GM18907 (cell line): ENCODE results near the gene HYI.

Experiments used
- ATAC-seq: cut with Tn5 transposase; IDR thresholded peaks from one replicate; pipeline ENCODE4 v1.9.1; 2021; ENCODE audit warnings: mild to moderate bottlenecking, moderate library complexity; ENCODE audit not compliant: unreplicated experiment

Gene HYI

DNA sequence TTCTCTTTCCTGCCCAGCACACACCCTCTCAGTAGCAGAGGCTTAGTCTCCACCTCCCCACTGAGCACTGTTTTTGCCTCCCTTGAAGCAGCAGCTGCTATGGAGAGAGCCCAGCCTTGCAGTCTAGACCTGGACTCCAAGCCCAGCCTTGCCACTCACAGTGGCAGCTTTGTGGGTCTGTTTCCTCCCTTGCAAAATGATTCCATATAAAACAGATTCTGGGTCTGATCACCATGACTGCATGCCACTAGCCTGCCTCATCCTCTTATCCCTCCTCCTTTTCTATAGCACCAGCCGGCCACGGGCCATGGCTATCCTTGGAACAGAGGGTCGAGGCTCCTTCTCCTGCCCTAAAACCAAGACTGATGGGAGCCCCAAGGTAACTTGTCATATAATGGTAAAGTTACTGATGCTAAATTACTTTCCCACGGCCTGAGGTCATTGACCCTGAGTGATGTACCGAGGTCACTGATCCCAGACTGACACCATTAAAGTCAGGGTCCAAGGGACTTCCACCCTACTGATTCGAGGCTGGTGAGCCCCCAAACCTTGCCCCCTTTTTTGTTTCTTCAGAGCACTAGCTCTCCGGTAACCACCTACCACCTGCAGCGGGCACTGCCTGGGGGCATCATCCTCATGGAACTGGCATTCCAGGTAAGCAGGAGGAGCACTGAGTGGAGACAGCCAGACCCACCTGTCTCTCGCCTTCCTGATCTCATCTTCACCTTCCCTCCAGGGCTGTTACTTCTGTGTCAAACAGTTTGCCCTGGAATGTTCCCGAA is 7.9 kb downstream of the HYI start:
- ATAC-seq = no peak

DNA sequence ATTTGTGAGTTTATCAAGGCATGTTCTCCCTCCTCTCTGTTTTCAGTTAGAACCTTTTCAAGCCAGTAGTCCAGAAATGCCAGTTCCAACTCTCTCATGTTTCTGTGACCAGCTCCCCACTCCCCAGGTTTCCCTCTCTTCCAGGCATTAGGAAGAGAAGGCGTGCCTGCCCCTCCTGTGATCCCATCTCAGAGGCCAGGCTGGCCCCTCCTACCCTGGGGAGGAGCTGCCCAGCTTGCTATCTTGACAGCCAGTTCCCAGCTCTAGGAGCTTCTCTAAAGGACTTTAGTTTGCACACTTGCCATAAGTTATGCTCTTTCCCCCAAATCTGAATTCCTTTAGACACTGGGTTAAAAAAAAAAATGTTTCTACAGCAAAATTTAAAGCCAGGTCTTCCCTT is 8.9 kb downstream of the HYI start:
- no peak for ATAC-seq

DNA sequence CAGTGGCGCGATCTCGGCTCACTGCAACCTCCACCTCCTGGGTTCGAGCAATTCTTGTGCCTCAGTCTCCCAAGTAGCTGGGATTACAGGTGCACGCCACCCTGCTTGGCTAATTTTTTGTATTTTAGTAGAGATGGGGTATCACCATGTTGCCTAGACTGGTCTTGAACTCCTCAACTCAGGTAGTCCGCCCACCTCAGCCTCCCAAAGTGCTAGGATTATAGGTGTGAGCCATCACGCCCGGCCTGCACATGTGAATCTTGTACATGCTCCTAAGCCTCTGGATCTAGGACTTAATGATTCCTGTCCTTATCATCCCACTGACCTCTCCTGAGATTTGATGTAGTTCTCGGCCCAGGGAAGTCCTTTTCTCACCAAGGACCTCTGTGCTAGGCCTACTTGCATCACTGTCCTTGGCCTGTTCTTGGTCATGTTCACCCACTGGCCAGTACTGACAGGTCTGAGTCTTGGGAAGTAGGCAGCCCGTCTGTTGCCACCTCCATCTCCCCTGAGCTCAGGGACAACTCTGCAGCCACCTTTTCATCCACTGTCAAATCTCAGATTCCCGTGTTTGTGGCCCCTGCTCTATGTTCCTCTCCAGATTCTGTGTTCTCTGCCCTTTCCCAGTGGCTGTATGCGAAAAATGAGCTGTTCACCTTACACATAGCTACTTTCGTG is 9.4 kb downstream of the HYI start:
- ATAC-seq = no peak

DNA sequence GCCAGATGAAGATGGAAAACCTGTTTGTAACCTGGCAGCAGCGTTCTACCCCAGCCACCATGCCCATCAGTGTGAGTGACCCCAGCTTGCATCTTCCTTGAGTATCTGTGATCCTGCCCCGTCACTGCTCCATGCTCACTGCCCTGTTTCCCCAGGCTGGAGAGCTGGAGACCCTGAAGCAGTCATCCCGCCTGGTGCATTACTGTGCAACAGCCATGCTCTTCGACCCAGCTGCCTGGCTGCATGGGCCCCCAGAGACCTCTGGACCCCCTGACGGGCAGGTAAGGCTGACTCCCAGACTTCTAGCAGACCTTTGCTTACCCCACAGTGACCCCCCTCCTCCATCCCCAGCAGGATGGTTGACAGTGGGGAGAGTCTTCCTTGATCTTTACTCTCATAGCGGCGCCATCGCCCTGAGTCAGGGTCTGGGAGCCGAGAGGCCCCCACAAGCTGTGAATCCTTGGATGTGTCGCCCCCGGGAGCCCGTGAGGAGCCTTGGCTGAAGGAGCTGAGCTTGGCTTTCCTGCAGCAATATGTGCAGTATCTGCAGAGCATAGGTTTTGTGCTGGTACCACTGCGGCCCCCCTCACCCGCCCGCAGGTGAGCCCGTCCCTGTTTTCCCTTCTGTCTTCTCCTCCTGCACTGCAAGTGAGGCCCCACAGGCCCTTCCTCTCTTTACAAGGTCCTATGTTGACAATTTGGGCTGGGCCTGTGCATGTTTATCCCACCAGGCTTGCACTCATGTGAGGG is 10.4 kb downstream of the HYI start:
- ATAC-seq = no peak

DNA sequence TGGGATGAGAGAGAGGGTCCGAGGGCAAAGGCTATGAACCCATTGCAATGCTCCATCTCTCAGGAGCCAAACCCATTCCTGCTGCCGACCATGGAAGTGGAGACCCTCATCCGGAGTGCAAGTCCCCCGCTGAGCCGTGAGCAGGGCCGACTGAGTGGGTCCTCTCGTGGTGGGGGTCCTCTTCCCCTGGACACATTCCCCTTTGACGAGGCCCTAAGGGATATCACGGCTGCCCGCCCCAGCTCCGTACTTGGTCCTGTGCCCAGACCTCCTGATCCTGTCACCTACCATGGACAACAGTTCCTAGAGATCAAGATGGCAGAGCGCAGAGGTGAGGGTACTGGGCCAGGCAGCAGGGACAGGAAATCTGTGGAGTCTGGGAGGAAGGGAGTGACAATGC is 11.0 kb downstream of the HYI start:
- ATAC-seq = no peak

DNA sequence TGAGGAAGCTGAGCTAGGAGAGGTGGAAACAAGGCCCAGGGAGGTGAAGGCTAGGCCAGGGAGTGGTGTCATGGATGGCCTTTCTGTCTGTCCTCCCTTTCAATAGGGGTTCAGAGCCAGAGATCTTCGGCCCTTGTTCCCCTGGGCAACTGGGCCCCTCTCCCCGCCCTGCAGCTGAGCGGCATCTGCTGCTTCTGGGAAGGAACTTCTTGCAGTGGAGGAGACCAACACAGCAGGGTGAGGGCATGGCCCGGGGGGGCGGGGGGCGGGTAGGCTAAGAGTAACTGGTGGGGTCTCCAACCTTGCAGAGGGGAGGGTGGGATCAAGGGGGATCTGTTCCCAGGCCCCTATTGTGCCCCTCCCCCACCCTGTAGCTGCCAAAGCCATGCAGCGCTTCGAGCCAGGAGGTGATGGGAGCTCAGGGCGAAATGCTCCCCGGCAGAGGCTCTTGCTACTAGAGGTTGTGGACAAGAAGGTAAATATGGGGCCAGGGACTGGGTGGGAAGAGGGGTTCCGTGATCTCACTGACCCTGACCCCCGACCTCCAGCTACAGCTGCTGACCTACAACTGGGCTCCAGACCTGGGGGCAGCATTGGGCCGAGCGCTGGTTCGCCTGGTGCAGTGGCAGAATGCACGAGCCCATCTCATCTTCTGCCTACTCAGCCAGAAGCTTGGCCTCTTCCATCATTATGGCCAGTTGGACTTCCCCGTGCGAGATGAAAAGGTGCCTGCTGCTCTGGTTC is 11.7 kb downstream of the HYI start:
- ATAC-seq = no peak

DNA sequence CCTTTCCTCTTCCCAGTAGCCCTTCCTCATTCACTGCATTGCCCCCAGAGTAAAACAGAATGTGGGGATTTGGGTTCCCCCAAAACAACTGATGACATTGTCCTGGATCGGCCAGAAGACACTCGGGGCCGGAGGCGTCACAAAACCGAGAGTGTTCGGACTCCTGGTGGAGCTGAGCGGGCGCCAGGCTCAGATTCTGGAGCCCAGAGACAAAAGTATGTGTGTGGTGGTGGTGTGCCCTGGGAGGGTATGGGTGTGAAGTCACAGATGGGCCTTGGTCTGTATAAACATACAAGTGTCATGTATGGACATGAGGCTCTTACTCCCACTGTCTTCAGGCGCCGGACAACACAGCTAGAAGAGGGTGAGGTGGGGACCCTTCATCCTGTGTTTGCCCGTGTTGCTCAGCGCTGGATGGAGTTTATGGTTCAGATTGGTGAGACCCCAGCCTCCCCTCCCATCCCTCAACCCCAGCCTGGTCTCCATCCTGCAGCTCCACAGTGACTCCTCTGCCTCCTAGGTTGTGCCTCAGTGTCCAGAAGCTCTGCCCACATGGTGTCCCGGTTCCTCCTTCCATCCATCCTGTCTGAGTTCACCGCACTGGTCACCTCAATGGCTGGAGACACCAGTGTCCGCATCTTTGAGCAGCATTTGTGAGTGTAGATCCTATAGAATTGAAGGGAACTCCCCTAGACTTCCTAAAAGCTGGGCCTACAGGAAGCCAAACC is 12.4 kb downstream of the HYI start:
- ATAC-seq = no peak

DNA sequence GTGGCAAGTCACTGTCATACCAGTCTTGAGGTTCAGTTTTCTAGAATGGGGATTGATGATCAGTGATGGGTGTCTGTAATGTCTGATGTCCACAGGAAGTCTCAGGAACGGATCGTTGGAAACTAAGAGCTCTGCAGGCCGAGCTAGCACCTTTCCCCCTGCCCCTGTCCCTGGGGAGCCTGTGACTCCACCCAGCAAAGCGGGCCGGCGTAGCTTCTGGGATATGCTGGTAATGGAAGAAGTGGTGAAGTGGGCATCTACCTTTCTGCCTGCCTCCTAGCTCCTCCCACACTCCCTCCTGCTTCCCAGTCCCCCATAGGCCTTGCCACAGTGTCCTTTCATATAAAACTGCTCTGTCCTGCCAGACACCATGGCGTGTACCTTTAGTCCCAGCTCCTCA is 13.4 kb downstream of the HYI start:
- no peak for ATAC-seq

DNA sequence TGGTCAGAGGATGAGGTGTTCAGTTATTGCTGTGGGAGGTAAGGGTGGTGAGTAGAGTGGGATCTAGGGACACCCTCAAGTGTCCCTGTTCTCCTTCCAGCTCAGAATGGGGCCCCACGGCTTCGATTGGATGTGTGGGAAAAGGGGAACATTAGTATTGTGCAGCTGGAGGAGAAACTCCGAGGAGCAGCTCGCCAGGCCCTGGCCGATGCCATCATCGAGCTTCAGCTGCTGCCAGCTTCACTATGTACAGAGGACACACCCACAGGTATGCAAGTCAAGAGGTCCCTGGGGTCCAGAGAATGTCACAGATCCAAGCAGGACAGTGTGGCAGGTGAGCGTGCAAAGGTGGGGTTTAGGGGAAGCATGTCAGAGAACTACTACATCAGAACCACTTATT is 13.9 kb downstream of the HYI start:
- no peak for ATAC-seq

DNA sequence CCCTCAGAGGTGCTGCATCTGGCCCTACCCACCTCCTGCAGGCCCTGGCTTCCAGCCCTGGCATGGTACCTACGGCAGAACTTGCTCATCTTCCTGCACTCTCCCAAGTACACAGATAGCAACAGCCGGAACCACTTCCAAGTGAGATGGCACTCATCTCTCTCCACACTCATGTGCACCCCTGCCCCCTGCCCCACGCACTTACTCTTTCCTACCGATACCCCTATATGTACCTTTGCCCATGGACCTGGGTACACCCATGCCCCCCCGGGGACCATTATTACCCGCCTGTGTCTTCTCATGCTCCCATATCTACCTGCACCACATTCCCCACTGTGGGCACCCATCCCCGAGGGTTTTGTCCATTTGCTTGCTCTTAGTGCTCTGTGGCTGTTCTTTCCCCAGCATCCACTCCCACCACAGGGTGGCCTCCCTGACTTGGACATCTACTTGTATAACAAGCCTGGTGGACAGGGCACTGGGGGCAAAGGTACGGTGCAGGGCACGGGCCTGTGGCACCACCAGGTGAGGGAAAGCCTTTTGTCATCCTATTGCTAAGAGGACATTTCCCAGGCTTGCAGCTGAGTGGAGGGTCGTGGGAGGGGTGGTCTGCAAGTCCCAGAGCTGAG is 14.7 kb downstream of the HYI start:
- ATAC-seq = no peak

DNA sequence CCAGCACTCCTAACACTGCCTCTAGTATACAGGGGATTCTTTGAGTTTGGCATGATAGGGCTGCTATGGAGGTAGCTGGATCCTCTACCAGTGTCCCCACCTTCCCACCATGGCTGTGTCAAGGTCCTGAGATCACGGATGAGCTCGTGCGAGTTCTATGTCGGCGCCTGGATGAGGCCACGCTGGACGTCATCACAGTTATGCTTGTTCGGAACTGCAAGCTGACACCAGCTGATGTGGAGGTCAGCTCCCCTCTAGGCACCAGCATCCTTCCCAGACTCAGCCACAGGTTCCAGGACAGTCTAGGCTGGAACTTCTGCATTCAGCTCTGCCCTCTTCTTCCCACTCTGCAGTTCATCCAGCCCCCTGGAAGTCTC is 15.2 kb downstream of the HYI start:
- ATAC-seq = no peak

DNA sequence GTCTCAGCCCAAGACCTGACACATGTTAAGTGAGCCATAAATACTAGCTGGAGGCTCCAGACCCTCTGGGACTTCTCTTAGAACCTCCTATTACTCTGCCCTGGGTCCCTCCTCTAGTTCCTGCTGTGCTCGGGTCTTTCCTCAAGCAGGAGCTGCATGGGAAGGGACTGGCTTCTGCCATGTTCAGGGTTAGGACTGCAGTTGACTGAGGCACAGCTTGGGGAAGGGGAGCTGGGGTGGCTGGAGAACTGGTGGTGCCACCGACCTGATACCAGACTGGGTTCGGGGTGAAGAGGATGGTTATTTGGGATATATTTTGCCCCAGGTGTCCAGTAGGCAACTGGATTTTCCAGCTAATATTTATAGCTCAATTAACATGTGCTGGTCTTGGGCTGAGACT is 15.7 kb downstream of the HYI start:
- no peak for ATAC-seq

DNA sequence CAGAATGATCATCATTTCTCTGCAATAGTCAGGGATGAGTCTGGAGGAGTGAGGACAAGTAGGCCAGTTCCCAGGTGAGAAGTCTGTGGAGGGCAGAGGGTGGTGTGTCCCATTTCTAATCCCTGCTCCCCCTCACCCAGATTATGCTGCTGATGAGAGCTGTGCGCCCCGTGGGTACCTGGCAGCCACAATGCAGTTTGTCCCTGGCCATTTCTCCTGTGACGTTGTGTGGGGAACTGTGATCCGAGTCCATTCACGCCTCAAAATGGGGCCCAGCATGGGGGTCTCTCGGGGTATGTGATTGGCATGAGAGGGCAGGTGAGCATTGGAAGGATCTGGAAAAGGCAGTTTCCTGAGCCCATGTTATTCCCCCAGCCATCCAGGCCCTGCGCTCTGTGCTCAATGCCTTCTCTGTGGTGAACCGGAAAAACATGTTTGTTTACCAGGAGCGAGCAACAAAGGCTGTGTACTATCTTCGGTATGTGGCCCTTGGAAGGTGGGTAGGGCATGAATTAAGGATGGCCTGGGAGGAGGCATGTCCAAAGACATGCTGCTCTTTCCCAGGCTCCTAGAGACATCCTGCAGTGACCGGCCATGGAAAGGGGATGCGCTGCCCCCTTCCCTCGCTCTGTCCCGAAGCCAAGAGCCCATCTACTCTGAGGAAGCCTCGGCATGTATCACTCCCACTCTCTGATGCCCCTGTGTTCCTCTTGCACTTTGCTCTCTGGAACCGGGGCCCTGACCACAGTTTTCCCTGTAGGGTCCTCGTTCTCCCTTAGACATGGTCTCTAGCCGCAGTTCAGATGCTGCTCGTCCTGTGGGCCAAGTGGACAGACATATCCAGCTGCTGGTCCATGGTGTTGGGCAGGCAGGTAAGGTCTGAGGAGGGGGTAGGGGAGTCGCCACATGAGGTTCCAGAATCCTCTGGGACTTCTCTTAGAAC is 16.4 kb downstream of the HYI start:
- no peak for ATAC-seq

DNA sequence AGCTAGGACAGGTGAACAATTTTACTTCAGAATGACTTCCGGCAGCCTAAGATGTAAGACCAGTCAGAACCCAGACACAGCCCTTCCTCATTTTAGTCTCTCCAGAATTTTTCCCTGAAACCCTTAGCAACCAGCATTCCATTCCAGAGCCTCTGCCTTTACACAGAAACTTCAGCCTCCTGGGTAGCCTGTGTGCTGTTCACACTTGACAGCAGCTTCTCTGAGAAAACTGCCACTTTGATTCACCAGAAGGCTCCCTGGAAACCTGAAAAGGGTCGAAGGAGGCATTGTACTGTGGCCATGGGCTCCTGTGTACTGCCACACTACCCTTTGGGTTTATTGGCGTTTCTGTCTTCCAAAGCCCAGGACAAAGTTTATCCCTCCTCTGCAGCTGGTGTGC is 17.4 kb downstream of the HYI start:
- ATAC-seq = no peak

DNA sequence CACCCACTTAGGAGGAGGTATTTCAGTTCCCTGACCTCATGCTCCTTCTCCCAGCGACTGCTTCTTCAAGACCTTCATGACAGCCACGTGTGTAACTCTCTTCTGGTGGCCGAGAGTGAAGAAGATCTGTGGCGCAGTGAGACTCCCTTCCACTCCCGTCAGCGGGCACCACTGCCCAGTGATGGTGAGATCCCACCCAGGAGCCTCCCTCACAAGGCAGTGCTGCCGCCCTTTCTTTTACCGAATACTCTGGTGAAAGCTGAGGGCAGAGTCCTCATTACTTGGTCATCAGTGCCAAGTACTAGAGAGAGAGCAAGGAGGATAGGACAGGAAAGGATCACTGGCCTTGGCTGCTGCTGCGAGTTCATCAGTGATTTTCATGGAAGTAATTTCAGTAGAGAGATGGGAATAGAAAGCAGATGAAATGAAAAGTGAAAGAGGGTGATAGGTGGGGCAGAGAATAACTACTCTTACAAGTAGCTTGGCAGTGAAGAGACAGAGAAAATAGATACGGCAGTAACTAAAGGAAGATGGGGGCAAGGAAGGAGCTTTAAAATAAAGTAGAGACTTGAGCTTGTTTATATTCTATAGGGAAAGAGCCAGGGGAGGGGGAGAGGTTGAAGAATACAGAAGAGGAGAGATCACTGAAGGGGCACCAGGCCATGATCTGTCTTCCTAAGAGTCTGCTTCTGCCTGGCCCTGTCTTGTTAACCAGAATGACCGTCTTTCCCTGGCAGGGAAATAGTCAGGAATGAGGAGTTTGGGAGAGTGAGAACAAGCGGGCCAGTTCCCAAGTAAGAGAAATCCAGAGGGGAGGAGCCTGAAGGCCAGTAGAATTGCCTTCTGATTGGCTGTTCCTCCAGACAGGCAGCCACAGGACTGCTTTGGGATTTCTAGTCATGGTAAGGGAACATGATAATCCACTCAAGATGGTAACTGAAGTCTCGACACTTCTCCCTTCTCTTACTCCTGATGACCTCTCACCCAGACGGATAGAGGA is 18.3 kb downstream of the HYI start:
- ATAC-seq = no peak

DNA sequence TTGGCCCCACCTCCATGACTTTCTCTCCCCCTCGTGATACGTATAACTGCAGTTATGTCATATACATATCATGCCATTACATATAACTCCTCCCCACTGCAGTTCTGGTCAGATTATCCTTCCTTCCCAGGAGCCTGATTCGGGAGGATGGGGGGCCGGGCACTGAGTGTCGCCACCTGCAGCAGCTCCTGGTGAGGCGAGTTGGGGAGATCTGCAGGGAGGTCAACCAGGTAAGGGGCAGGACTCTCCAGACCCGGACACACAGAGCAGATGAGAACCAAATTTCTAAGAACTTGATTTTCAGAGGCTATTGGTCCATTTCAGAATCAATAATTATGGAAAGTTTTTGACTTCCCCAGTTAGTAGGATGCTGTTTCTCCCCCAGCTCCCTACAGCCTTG is 19.5 kb downstream of the HYI start:
- no peak for ATAC-seq

DNA sequence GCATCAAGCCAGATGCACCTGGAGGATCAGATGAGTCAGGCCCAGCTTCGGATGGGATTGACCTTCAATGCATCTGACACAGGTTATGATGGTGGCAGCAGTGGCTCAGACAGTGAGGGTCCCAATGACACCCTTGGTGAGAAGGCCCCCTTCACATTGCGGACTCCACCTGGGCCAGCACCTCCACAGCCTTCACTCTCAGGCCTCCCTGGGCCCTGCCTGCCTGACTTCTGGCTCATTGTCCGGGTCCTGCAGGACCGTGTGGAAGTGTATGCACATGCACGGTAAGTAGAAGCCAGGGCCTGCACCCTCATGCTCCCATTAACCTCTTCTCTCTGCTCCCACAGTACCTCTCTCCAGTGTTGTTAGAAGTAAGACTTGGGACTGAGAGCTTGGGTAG is 20.8 kb downstream of the HYI start:
- no peak for ATAC-seq
